Ishikawa (cell line): ENCODE measurements around the gene CFAP77.

Experiments used
- CEBPB ChIP-seq: IDR thresholded peaks from 2 replicates; pipeline ENCODE4 v1.6.1; 2012
- CREB1 ChIP-seq: IDR thresholded peaks from 2 replicates; pipeline ENCODE4 v1.6.1; 2012; ENCODE audit warnings: low read depth
- EGR1 ChIP-seq: IDR thresholded peaks from 2 replicates; pipeline ENCODE4 v1.6.1; 2012
- EP300 ChIP-seq: IDR thresholded peaks from 2 replicates; pipeline ENCODE4 v1.6.1; 2012; ENCODE audit warnings: borderline replicate concordance
- FOXM1 ChIP-seq: IDR thresholded peaks from 2 replicates; pipeline ENCODE4 v1.6.1; 2012; ENCODE audit warnings: low read depth, borderline replicate concordance
- NFIC ChIP-seq: IDR thresholded peaks from 2 replicates; pipeline ENCODE4 v1.6.1; 2012
- RAD21 ChIP-seq: IDR thresholded peaks from 2 replicates; pipeline ENCODE4 v1.6.1; 2012; ENCODE audit warnings: low read depth
- TAF1 ChIP-seq: IDR thresholded peaks from 2 replicates; pipeline ENCODE4 v1.6.1; 2012; ENCODE audit warnings: low read depth, mild to moderate bottlenecking
- TCF12 ChIP-seq: IDR thresholded peaks from 2 replicates; pipeline ENCODE4 v1.6.1; 2012; ENCODE audit warnings: low read depth
- TEAD4 ChIP-seq: IDR thresholded peaks from 2 replicates; pipeline ENCODE4 v1.6.1; 2012
- YY1 ChIP-seq: IDR thresholded peaks from 2 replicates; pipeline ENCODE4 v1.6.1; 2012; ENCODE audit warnings: low read depth
- ZBTB7A ChIP-seq: IDR thresholded peaks from 2 replicates; pipeline ENCODE4 v1.6.1; 2012; ENCODE audit warnings: low read depth
- TF ChIP-seq, protein P1 (sequence below): IDR thresholded peaks from 2 replicates; pipeline ENCODE4 v1.6.1; 2012; ENCODE audit warnings: low read depth, mild to moderate bottlenecking
- TF ChIP-seq, protein P2 (sequence below): IDR thresholded peaks from 2 replicates; pipeline ENCODE4 v1.6.1; 2012
- TF ChIP-seq, protein P3 (sequence below): IDR thresholded peaks from 2 replicates; pipeline ENCODE4 v1.6.1; 2012

CFAP77 gene

DNA sequence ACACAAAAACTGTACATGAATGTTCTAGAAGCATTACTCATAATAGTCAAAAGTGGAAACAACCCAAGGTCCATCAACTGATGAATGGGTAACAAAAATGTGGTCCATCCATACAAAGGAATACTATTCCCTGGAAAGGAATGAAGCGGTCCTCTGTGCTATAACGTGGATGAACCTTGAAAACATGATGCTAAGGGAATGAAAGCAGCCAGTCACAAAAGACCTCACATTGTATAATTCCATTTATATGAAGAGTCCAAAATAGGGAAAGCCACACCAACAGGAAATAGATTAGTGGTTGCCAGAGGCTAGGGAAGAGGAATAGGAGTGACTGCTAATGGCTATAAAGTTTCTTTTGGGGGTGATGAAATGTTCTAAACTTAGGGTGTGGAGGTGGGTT is 149.7 kb downstream of the CFAP77 start:
- TF ChIP-seq TEAD4 = no peak
- no peak for TF ChIP-seq EGR1
- TF ChIP-seq RAD21 = no peak
- TF ChIP-seq TCF12 = no peak
- no peak for TF ChIP-seq NFIC
- no peak for TF ChIP-seq EP300
- no peak for TF ChIP-seq FOXM1
- TF ChIP-seq ZBTB7A = no peak
- TF ChIP-seq, protein P1, sequence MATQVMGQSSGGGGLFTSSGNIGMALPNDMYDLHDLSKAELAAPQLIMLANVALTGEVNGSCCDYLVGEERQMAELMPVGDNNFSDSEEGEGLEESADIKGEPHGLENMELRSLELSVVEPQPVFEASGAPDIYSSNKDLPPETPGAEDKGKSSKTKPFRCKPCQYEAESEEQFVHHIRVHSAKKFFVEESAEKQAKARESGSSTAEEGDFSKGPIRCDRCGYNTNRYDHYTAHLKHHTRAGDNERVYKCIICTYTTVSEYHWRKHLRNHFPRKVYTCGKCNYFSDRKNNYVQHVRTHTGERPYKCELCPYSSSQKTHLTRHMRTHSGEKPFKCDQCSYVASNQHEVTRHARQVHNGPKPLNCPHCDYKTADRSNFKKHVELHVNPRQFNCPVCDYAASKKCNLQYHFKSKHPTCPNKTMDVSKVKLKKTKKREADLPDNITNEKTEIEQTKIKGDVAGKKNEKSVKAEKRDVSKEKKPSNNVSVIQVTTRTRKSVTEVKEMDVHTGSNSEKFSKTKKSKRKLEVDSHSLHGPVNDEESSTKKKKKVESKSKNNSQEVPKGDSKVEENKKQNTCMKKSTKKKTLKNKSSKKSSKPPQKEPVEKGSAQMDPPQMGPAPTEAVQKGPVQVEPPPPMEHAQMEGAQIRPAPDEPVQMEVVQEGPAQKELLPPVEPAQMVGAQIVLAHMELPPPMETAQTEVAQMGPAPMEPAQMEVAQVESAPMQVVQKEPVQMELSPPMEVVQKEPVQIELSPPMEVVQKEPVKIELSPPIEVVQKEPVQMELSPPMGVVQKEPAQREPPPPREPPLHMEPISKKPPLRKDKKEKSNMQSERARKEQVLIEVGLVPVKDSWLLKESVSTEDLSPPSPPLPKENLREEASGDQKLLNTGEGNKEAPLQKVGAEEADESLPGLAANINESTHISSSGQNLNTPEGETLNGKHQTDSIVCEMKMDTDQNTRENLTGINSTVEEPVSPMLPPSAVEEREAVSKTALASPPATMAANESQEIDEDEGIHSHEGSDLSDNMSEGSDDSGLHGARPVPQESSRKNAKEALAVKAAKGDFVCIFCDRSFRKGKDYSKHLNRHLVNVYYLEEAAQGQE = no peak
- no peak for TF ChIP-seq YY1
- TF ChIP-seq, protein P2, sequence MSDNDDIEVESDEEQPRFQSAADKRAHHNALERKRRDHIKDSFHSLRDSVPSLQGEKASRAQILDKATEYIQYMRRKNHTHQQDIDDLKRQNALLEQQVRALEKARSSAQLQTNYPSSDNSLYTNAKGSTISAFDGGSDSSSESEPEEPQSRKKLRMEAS = no peak
- no peak for TF ChIP-seq CREB1
- TF ChIP-seq CEBPB = no peak
- TF ChIP-seq, protein P3, sequence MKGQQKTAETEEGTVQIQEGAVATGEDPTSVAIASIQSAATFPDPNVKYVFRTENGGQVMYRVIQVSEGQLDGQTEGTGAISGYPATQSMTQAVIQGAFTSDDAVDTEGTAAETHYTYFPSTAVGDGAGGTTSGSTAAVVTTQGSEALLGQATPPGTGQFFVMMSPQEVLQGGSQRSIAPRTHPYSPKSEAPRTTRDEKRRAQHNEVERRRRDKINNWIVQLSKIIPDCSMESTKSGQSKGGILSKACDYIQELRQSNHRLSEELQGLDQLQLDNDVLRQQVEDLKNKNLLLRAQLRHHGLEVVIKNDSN = no peak
- no peak for TF ChIP-seq TAF1

GRCh38 chr9:132560616-132561202 is 150.7 kb downstream of the CFAP77 start:
- TF ChIP-seq, protein P1 = no peak
- TF ChIP-seq CREB1 (no peak), FOXM1 (no peak), CEBPB (no peak), TAF1 (no peak), TEAD4 (no peak), TCF12 (no peak)
- TF ChIP-seq, protein P3 = no peak

DNA sequence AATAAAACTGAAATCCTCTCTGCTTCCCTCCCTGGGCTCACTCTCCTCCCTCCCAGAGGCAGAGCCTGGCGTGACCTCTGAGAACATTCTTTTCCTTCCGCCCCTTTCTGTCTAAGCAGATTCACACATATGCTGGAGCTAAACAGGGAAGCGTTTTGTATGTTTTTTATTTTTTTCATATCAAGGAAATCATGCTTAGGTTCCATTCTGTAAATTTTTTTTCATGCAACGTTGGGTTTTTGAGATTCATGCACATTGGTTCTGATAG is 152.2 kb downstream of the CFAP77 start:
- no peak for TF ChIP-seq NFIC
- TF ChIP-seq, protein P3 = no peak
- no peak for TF ChIP-seq CEBPB
- no peak for TF ChIP-seq CREB1
- no peak for TF ChIP-seq EGR1
- TF ChIP-seq YY1 = no peak
- TF ChIP-seq ZBTB7A = no peak
- TF ChIP-seq FOXM1 = no peak

DNA sequence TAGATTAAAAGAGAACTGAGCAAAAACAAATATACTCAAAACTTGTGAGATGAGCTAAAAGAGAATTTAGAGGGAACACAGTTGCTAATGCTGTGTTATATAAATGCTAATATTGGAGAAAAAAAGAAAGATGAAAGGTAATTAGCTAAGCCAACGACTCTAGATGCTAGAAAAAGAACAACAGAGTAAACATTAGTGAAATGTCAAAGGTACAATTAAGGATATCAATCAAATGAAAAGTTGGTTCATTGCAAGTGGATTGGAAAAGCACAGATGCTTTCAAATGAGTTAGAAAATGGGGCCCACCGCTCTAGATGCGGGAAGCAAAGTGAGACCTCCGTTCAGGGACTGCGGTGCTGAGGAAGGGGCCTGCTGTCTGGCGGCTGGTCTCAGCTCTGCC is 154.5 kb downstream of the CFAP77 start:
- TF ChIP-seq, protein P3 = no peak
- TF ChIP-seq NFIC (no peak), EGR1 (no peak), CEBPB (no peak), RAD21 (no peak), CREB1 (no peak), EP300 (no peak), ZBTB7A (no peak), FOXM1 (no peak), TEAD4 (no peak), TAF1 (no peak), YY1 (no peak), TCF12 (no peak)
- TF ChIP-seq, protein P2 = no peak
- TF ChIP-seq, protein P1 = no peak
